C4-2B (cell line): ENCODE measurements around the gene RINL.

Source experiments
- CTCF ChIP-seq: fragments of 450-650 bp; conservative IDR thresholded peaks from 2 replicates; pipeline ENCODE4 v1.5.1; 2017; ENCODE audit warnings: mild to moderate bottlenecking
- ZFX ChIP-seq: fragments of 450-650 bp; IDR thresholded peaks from 2 replicates; pipeline ENCODE4 v1.6.1; 2017

- no peak for TF ChIP-seq CTCF
- no peak; the same call in 1 of the 2 replicates for TF ChIP-seq ZFX
Measured at GRCh38 chr19:38836159-38836982, 41.7 kb downstream of the RINL start.
